ENCODE measurements around the gene ZNF638. TPM values are rescaled to one million over a fixed set of nuclear protein-coding genes. Genes with fewer than 3 reads are reported as not detected.

ZNF638 gene
- total and polyA plus RNA-seq, 9 of the 15 experiments (the other 6 are each of a cell fraction or from before 2014, with no cell fraction given): 53.3 to 165 (median 98.8) TPM

DNA sequence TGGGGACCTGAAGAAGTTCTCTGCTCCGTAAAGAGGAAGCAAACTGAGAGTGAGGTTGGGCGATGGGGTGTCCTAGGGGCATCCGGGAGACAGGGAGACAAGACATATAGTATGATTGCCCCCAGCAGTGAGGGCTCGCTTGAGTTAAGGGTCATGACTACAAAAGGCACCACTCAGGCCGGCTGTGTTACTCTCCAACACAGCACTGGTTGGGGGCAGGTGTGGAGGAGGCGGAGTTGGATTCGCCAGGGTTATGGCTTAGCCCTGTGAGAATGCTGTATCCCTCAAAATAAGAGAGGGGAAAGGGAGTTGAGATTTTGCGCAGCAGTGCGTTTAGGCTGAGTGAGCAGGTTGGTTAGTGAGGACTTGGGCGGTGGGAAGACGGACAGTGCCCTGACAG, 133.8 kb downstream of the ZNF638 start:
- TF ChIP-seq, protein P1, sequence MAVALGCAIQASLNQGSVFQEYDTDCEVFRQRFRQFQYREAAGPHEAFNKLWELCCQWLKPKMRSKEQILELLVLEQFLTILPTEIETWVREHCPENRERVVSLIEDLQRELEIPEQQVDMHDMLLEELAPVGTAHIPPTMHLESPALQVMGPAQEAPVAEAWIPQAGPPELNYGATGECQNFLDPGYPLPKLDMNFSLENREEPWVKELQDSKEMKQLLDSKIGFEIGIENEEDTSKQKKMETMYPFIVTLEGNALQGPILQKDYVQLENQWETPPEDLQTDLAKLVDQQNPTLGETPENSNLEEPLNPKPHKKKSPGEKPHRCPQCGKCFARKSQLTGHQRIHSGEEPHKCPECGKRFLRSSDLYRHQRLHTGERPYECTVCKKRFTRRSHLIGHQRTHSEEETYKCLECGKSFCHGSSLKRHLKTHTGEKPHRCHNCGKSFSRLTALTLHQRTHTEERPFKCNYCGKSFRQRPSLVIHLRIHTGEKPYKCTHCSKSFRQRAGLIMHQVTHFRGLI (CRISPR knock-in tag; IDR thresholded peaks at IDR 0.05): no peak
- Histone ChIP-seq H3K9me1 (ENCODE audit: control insufficient read depth, insufficient read depth, low read length) (no peaks in the 10 kb centered on the region), H3K4me1 (replicated peaks in 1 of 2; ENCODE audit: control insufficient read depth in 2 of 2, insufficient read depth in 2 of 2, low read length in 2 of 2) (peaks cover 0 to 9% of the 10 kb centered on the region in 2 experiments; a peak in 2 of 5 replicates), H3K27ac (ENCODE audit: extremely low read depth, low read depth, low read length) (no peak overlapping the region), H3K4me2 (ENCODE audit: insufficient read depth, low read length) (no peak overlapping the region), H3K4me3 (no peak overlapping the region), H3K27me3 (ENCODE audit: control insufficient read depth in 2 of 2, insufficient read depth in 2 of 2, low read length in 2 of 2) (peaks cover 10 to 31% of the 10 kb centered on the region in 2 experiments; a peak in 3 of 5 replicates), H4K20me1 (replicated peaks; ENCODE audit: control insufficient read depth, insufficient read depth, low read length) (no peaks in the 10 kb centered on the region), H3K9ac (ENCODE audit: insufficient read depth in 1 of 2, low read depth in 2 of 2, low read length in 2 of 2) (no peak overlapping the region), H3K79me2 (ENCODE audit: control insufficient read depth, insufficient read depth, low read length) (no peaks in the 10 kb centered on the region), H3K36me3 (ENCODE audit: control insufficient read depth, insufficient read depth, low read length) (no peaks in the 10 kb centered on the region), H3K9me3 (replicated peaks; ENCODE audit: control insufficient read depth, insufficient read depth, low read depth, low read length) (peaks cover 4% of the 10 kb centered on the region; the same call in 1 of the 2 replicates), H2AFZ (ENCODE audit: low read depth, low read length) (no peak overlapping the region)
- DNase-seq (ENCODE audit: extremely low read depth in 1 of 4, low spot score in 3 of 4) (no peak), ATAC-seq (no peak), FAIRE-seq (no peak)
- CTCF ChIA-PET (ENCODE audit: low intra/inter-chr PET ratio): no interaction called here
- no TSS peak for BruUV-seq (replicated peaks)
- in situ Hi-C loops (cut with MboI): no loop called here
- intact Hi-C loops (cut with micrococcal nuclease): no loop called here
- WGBS (ENCODE audit: insufficient coverage, low coverage, missing lambda C conversion rate): 33% methylated on average over 11 of the region's 11 CpGs
- POLR2A ChIA-PET: no interaction called here

DNA sequence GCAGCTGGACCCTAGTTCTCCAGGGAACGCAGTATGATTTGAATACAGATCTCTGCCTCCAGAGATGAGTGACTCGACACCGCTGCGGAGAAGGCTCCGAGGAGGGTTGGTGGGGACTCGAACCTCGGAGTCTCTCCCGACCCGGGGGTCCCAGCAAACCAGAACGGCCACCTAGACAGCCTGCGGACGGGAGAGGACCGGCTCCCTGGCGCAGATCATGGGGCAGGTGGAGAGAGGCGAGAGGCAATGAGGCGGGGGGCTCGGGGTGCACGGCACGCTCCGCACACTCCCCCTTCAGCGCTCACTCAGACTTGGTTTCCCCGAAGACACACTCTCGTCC, 134.3 kb downstream of the ZNF638 start:
- no peak overlapping the region for H3K27ac ChIP-seq (ENCODE audit: extremely low read depth, low read depth, low read length)
- intact Hi-C loops (cut with micrococcal nuclease): no loop called here
- POLR2A ChIA-PET: interaction anchor here (0.6 kb wide), 1 partner anchor 167 kb away, joined by 3 read pairs; no protein-coding TSS in a partner anchor
- no peak for DNase-seq (ENCODE audit: extremely low read depth in 1 of 4, low spot score in 3 of 4)
- CTCF ChIA-PET (ENCODE audit: low intra/inter-chr PET ratio): no interaction called here
- in situ Hi-C loops (cut with MboI): no loop called here
- no peaks in the 10 kb centered on the region for H3K79me2 ChIP-seq (ENCODE audit: control insufficient read depth, insufficient read depth, low read length)
- no peak overlapping the region for H3K4me3 ChIP-seq
- H3K9me3 ChIP-seq (replicated peaks; ENCODE audit: control insufficient read depth, insufficient read depth, low read depth, low read length): peaks cover 4% of the 10 kb centered on the region; the same call in 1 of the 2 replicates
- H3K36me3 ChIP-seq (ENCODE audit: control insufficient read depth, insufficient read depth, low read length): no peaks in the 10 kb centered on the region
- no peak for FAIRE-seq
- peaks cover 10 to 31% of the 10 kb centered on the region in 2 experiments; a peak in 3 of 5 replicates for H3K27me3 ChIP-seq (ENCODE audit: control insufficient read depth in 2 of 2, insufficient read depth in 2 of 2, low read length in 2 of 2)
- BruUV-seq (replicated peaks): no TSS peak
- H3K4me2 ChIP-seq (ENCODE audit: insufficient read depth, low read length): no peak overlapping the region
- no peaks in the 10 kb centered on the region for H3K9me1 ChIP-seq (ENCODE audit: control insufficient read depth, insufficient read depth, low read length)
- H3K9ac ChIP-seq (ENCODE audit: insufficient read depth in 1 of 2, low read depth in 2 of 2, low read length in 2 of 2): no peak overlapping the region
- no peaks in the 10 kb centered on the region for H4K20me1 ChIP-seq (replicated peaks; ENCODE audit: control insufficient read depth, insufficient read depth, low read length)
- WGBS (ENCODE audit: insufficient coverage, low coverage, missing lambda C conversion rate): 58% methylated on average over 13 of the region's 23 CpGs
- no peak for ATAC-seq
- H3K4me1 ChIP-seq (replicated peaks in 1 of 2; ENCODE audit: control insufficient read depth in 2 of 2, insufficient read depth in 2 of 2, low read length in 2 of 2): peaks cover 0 to 9% of the 10 kb centered on the region in 2 experiments; a peak in 1 of 5 replicates
- H2AFZ ChIP-seq (ENCODE audit: low read depth, low read length): no peak overlapping the region
- no peak for TF ChIP-seq HSF4 (CRISPR knock-in tag; IDR thresholded peaks at IDR 0.05; ENCODE audit: borderline replicate concordance)
- no peak for TF ChIP-seq MEF2A (IDR thresholded peaks at IDR 0.05; ENCODE audit: control insufficient read depth, low read depth, low read length)
- TF ChIP-seq ZNF143 (CRISPR knock-in tag; IDR thresholded peaks at IDR 0.05): no peak
- no peak for TF ChIP-seq ZNF79 (CRISPR knock-in tag; IDR thresholded peaks at IDR 0.05; ENCODE audit: low read depth)
- no peak for TF ChIP-seq TCF7L2 (IDR thresholded peaks at IDR 0.05; ENCODE audit: low read depth, low read length)
- TF ChIP-seq MCM7 (IDR thresholded peaks at IDR 0.05): no peak
- no peak for TF ChIP-seq MECOM (CRISPR knock-in tag; IDR thresholded peaks at IDR 0.05)
- no peak for TF ChIP-seq KAT7 (CRISPR knock-in tag; IDR thresholded peaks at IDR 0.05; ENCODE audit: borderline replicate concordance)
- TF ChIP-seq ZNF444 (CRISPR knock-in tag; IDR thresholded peaks at IDR 0.05): no peak
- TF ChIP-seq, protein P2, sequence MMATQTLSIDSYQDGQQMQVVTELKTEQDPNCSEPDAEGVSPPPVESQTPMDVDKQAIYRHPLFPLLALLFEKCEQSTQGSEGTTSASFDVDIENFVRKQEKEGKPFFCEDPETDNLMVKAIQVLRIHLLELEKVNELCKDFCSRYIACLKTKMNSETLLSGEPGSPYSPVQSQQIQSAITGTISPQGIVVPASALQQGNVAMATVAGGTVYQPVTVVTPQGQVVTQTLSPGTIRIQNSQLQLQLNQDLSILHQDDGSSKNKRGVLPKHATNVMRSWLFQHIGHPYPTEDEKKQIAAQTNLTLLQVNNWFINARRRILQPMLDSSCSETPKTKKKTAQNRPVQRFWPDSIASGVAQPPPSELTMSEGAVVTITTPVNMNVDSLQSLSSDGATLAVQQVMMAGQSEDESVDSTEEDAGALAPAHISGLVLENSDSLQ (IDR thresholded peaks at IDR 0.05): no peak
- TF ChIP-seq, protein P3, sequence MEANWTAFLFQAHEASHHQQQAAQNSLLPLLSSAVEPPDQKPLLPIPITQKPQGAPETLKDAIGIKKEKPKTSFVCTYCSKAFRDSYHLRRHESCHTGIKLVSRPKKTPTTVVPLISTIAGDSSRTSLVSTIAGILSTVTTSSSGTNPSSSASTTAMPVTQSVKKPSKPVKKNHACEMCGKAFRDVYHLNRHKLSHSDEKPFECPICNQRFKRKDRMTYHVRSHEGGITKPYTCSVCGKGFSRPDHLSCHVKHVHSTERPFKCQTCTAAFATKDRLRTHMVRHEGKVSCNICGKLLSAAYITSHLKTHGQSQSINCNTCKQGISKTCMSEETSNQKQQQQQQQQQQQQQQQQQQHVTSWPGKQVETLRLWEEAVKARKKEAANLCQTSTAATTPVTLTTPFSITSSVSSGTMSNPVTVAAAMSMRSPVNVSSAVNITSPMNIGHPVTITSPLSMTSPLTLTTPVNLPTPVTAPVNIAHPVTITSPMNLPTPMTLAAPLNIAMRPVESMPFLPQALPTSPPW (CRISPR knock-in tag; IDR thresholded peaks at IDR 0.05): no peak
- no peak for TF ChIP-seq HNRNPUL1 (IDR thresholded peaks at IDR 0.05; ENCODE audit: low read length)
- no peak for TF ChIP-seq KLF16 (IDR thresholded peaks at IDR 0.05)

All from K562 (cell line).